Suprapubic skin (tissue), 4 donors: ENCODE measurements around the gene PAEP. TPM values are rescaled to one million over a fixed set of nuclear protein-coding genes. Genes with fewer than 3 reads are reported as not detected.

ENCODE experiments used
- DNase-seq, 2 donors: peaks; one replicate each; pipeline ENCODE4 v3.0.0-alpha.2; 2019; ENCODE audit warnings: low spot score in 2 of 2
- H3K27ac ChIP-seq: fragments of 200-600 bp; sonication (generic); one replicate; pipeline ENCODE4 v1.5.1; 2019
- H3K27me3 ChIP-seq: fragments of 200-600 bp; sonication (generic); one replicate; pipeline ENCODE4 v1.5.1; 2019
- H3K36me3 ChIP-seq: fragments of 200-600 bp; sonication (generic); one replicate; pipeline ENCODE4 v1.5.1; 2019
- H3K4me1 ChIP-seq: fragments of 200-600 bp; sonication (generic); one replicate; pipeline ENCODE4 v1.5.1; 2019
- H3K4me3 ChIP-seq: fragments of 200-600 bp; sonication (generic); one replicate; pipeline ENCODE4 v1.5.1; 2019; ENCODE audit warnings: mild to moderate bottlenecking
- H3K9me3 ChIP-seq: fragments of 200-600 bp; sonication (generic); one replicate; pipeline ENCODE4 v1.5.1; 2019
- CTCF ChIP-seq, 2 donors: fragments of 200-600 bp in 1 of 2; fragments of 450-650 bp in 1 of 2; sonication (generic) in 1 of 2; IDR thresholded peaks; one replicate each; pipeline ENCODE4 v1.5.1; 2016 to 2019; ENCODE audit warnings: antibody characterized with exemption in 2 of 2, mild to moderate bottlenecking in 1 of 2, moderate library complexity in 1 of 2
- EP300 ChIP-seq: sonication (generic); formaldehyde crosslinking; IDR thresholded peaks from one replicate; pipeline ENCODE4 v1.6.1; 2017; ENCODE audit warnings: antibody characterized with exemption
- POLR2A ChIP-seq, 2 donors: fragments of 450-650 bp; IDR thresholded peaks; one replicate each; pipeline ENCODE4 v1.6.1; 2017; ENCODE audit warnings: antibody characterized with exemption in 2 of 2, mild to moderate bottlenecking in 2 of 2, moderate library complexity in 2 of 2
- POLR2AphosphoS5 ChIP-seq, 3 donors: sonication (generic); formaldehyde crosslinking; IDR thresholded peaks; one replicate each; pipeline ENCODE4 v1.6.1; 2017; ENCODE audit warnings: antibody characterized with exemption in 3 of 3
- WGBS: methylation state at CpG from one replicate; pipeline ENCODE4 v1.1.5; 2018; 5-methylcytosine and 5-hydroxymethylcytosine counted together
- total RNA-seq, 4 donors: library from RNA; depleted of rRNA; stranded (reverse); fragments of >200 nt; gene quantifications; one replicate each; pipeline ENCODE4 v1.1.0, GENCODE V29; 2016

The PAEP gene
- total RNA-seq, 4 donors from 2014 or later, result 5.6 TPM; not detected in 3

DNA sequence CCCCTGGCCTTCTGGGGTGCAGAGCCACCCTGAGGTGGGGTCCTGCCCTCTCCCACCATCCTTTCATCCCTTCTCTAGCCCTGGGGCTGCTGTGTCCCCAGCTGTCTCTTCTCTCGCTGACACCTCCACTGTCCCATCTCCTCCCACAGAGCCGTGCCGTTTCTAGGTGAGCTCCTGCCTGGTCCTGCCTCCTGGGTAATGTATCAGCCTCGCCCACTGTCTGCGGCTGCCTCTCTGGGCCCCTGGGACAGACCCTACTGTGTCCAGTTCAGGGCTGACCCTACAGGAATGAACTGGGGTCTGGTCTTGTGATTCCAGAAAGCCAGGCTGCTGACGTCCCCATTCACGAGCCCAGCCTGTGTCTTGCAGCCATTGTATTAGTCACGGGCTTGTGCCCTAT, 4.1 kb downstream of the PAEP start:
- Histone ChIP-seq H3K27ac (no peak overlapping the region), H3K27me3 (peaks cover 49% of the 10 kb centered on the region), H3K36me3 (no peaks in the 10 kb centered on the region), H3K9me3 (no peaks in the 10 kb centered on the region), H3K4me1 (no peaks in the 10 kb centered on the region), H3K4me3 (no peak overlapping the region)
- TF ChIP-seq POLR2A (IDR thresholded peaks at IDR 0.05) (no peak), POLR2AphosphoS5 (IDR thresholded peaks at IDR 0.05) (no peak), EP300 (no peak), CTCF (IDR thresholded peaks at IDR 0.05) (no peak)
- DNase-seq, result no peak
- 51% methylated on average over 8 of the region's 8 CpGs for WGBS

GRCh38 chr9:135566552-135566951, 5.0 kb downstream of the PAEP start:
- DNase-seq, result peak in 1 of 2 donors; percentile 30
- Histone ChIP-seq H3K36me3 (no peaks in the 10 kb centered on the region), H3K4me1 (no peaks in the 10 kb centered on the region), H3K9me3 (no peaks in the 10 kb centered on the region), H3K4me3 (no peak overlapping the region), H3K27me3 (peaks cover 48% of the 10 kb centered on the region), H3K27ac (no peak overlapping the region)
- TF ChIP-seq CTCF (IDR thresholded peaks at IDR 0.05), result no peak
- no peak for TF ChIP-seq EP300
- no peak for TF ChIP-seq POLR2A (IDR thresholded peaks at IDR 0.05)
- no peak for TF ChIP-seq POLR2AphosphoS5 (IDR thresholded peaks at IDR 0.05)
- 62% methylated on average over 9 of the region's 10 CpGs for WGBS

GRCh38 chr9:135567311-135567710, 5.8 kb downstream of the PAEP start:
- WGBS, result 68% methylated on average over 9 of the region's 9 CpGs

GRCh38 chr9:135568026-135568425, 6.5 kb downstream of the PAEP start:
- Histone ChIP-seq H3K27ac (no peak overlapping the region), H3K9me3 (no peaks in the 10 kb centered on the region), H3K4me1 (no peaks in the 10 kb centered on the region), H3K27me3 (peaks cover 43% of the 10 kb centered on the region), H3K4me3 (no peak overlapping the region), H3K36me3 (no peaks in the 10 kb centered on the region)
- WGBS, result 90% methylated on average over 6 of the region's 6 CpGs
- peak in 1 of 2 donors; percentile 40 for DNase-seq
- TF ChIP-seq POLR2A (IDR thresholded peaks at IDR 0.05), result no peak
- TF ChIP-seq POLR2AphosphoS5 (IDR thresholded peaks at IDR 0.05), result no peak
- TF ChIP-seq EP300, result no peak
- no peak for TF ChIP-seq CTCF (IDR thresholded peaks at IDR 0.05)

More at GRCh38 chr9:135567311-135567710, 5.8 kb downstream of the PAEP start:
- H3K27me3 ChIP-seq, result peaks cover 42% of the 10 kb centered on the region
- TF ChIP-seq POLR2AphosphoS5 (IDR thresholded peaks at IDR 0.05) (no peak), POLR2A (IDR thresholded peaks at IDR 0.05) (no peak), EP300 (no peak), CTCF (IDR thresholded peaks at IDR 0.05) (no peak)
- H3K4me3 ChIP-seq, result no peak overlapping the region
- H3K9me3 ChIP-seq, result no peaks in the 10 kb centered on the region
- no peaks in the 10 kb centered on the region for H3K4me1 ChIP-seq
- H3K36me3 ChIP-seq, result no peaks in the 10 kb centered on the region
- no peak overlapping the region for H3K27ac ChIP-seq
- DNase-seq, result peak in 1 of 2 donors; percentile 30

DNA sequence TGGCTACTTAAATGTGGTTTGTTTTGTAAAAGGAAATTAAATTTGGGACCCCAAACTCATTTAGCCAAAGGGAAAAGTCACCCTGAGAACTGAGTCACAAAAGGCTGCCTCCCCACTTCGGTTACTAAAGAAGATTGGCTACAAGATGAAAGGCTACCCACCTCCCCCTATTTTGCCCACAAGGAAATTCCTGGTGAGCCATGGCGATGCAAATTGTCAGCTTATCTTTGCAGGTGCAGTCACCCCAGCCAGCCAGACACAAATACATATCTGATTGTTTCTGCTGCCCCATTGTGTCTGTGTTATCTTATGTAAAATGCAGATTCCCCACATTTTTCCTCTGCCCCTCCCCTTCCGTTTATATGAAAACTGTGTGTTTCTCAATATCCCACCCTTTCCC, 8.9 kb downstream of the PAEP start:
- DNase-seq, result no peak
- 28% methylated on average over 3 of the region's 3 CpGs for WGBS
- H3K4me3 ChIP-seq, result no peak overlapping the region
- H3K27ac ChIP-seq, result no peak overlapping the region
- no peaks in the 10 kb centered on the region for H3K9me3 ChIP-seq
- H3K27me3 ChIP-seq, result peaks cover 47% of the 10 kb centered on the region
- H3K36me3 ChIP-seq, result no peaks in the 10 kb centered on the region
- H3K4me1 ChIP-seq, result no peaks in the 10 kb centered on the region
- TF ChIP-seq CTCF (IDR thresholded peaks at IDR 0.05) (no peak), POLR2AphosphoS5 (IDR thresholded peaks at IDR 0.05) (no peak), EP300 (no peak), POLR2A (IDR thresholded peaks at IDR 0.05) (no peak)
